Naive thymus-derived CD4-positive, alpha-beta T cell (primary cell): ENCODE results near the gene NFIC. TPM values are rescaled to one million over a fixed set of nuclear protein-coding genes. Genes with fewer than 3 reads are reported as not detected.

ENCODE experiments used
- ATAC-seq: fragments of 150-1000 bp; cut with Tn5 transposase; 2 replicates; pipeline ENCODE4 v1.10.0; 2021; ENCODE audit warnings: mild to moderate bottlenecking, moderate library complexity
- CTCF ChIA-PET: fragments of 350-600 bp; sonication (Branson Sonifier 250); formaldehyde crosslinking; loops from one replicate; lab custom pipeline; 2021; ENCODE audit warnings: antibody characterized with exemption; lab: Charles Lee
- POLR2A ChIA-PET: fragments of 350-600 bp; sonication (Branson Sonifier 250); formaldehyde crosslinking; loops from one replicate; lab custom pipeline; 2021; ENCODE audit warnings: antibody characterized with exemption, inconsistent platforms; lab: Charles Lee
- DNase-seq, 9 donors: peaks; one replicate each; pipeline versions ENCODE4 v3.0.0 to v3.0.0-alpha.2; 2020 to 2022; ENCODE audit warnings: mixed read lengths in 1 of 9
- H3K27ac ChIP-seq: one replicate; pipeline ENCODE4 v1.7.0; 2013; ENCODE audit warnings: mild to moderate bottlenecking, low read depth, low read length, moderate library complexity
- H3K27me3 ChIP-seq, 2 donors: one replicate each; pipeline ENCODE4 v1.7.0; 2013; ENCODE audit warnings: low read length in 2 of 2, mild to moderate bottlenecking in 2 of 2, moderate library complexity in 2 of 2; ENCODE audit not compliant: control insufficient read depth in 2 of 2, insufficient read depth in 2 of 2
- H3K36me3 ChIP-seq, 3 experiments: 1 replicate in 2 of 3; 2 replicates in 1 of 3; pipeline ENCODE4 v1.7.0; 2013; ENCODE audit warnings: low read length in 3 of 3, mild to moderate bottlenecking in 3 of 3, moderate library complexity in 1 of 3; ENCODE audit not compliant: insufficient read depth in 3 of 3, control insufficient read depth in 2 of 3
- H3K4me1 ChIP-seq, 2 donors: one replicate each; pipeline ENCODE4 v1.7.0; 2013; ENCODE audit warnings: low read length in 2 of 2, mild to moderate bottlenecking in 2 of 2, moderate library complexity in 1 of 2; ENCODE audit not compliant: control insufficient read depth in 2 of 2, insufficient read depth in 2 of 2
- H3K4me3 ChIP-seq: 2 replicates; pipeline ENCODE4 v1.7.0; 2013; ENCODE audit warnings: mild to moderate bottlenecking, low read length
- H3K9me3 ChIP-seq, 3 experiments: 1 replicate in 2 of 3; 2 replicates in 1 of 3; pipeline ENCODE4 v1.7.0; 2013; ENCODE audit warnings: low read length in 3 of 3; ENCODE audit not compliant: control insufficient read depth in 2 of 3
- H3K27ac Mint-ChIP-seq, 9 donors: one replicate each; pipeline ENCODE4 v1.8.0; 2020 to 2022; ENCODE audit warnings: mixed read lengths in 9 of 9, mild to moderate bottlenecking in 8 of 9, moderate library complexity in 5 of 9, inconsistent platforms in 2 of 9
- H3K27me3 Mint-ChIP-seq, 5 donors: one replicate each; pipeline ENCODE4 v1.8.0; 2021 to 2022; ENCODE audit warnings: mixed read lengths in 5 of 5, mild to moderate bottlenecking in 1 of 5
- H3K36me3 Mint-ChIP-seq, 5 donors: one replicate each; pipeline ENCODE4 v1.8.0; 2020 to 2022; ENCODE audit warnings: mixed read lengths in 5 of 5, mild to moderate bottlenecking in 3 of 5, inconsistent platforms in 1 of 5
- H3K4me1 Mint-ChIP-seq, 7 donors: one replicate each; pipeline ENCODE4 v1.8.0; 2020 to 2022; ENCODE audit warnings: mixed read lengths in 7 of 7, mild to moderate bottlenecking in 3 of 7, inconsistent platforms in 1 of 7
- H3K4me3 Mint-ChIP-seq, 10 donors: one replicate each; pipeline ENCODE4 v1.8.0; 2020 to 2022; ENCODE audit warnings: mild to moderate bottlenecking in 10 of 10, mixed read lengths in 10 of 10, moderate library complexity in 6 of 10, inconsistent platforms in 2 of 10
- H3K9me3 Mint-ChIP-seq, 11 donors: one replicate each; pipeline ENCODE4 v1.8.0; 2020 to 2022; ENCODE audit warnings: mixed read lengths in 11 of 11, mild to moderate bottlenecking in 4 of 11, inconsistent platforms in 1 of 11, moderate library complexity in 1 of 11
- intact Hi-C, 2 donors: fragments of 100-400 bp; cut with micrococcal nuclease; formaldehyde crosslinking; loops; one replicate each; pipeline ENCODE4 v1.15.1; 2023
- polyA plus RNA-seq, 2 donors: library from polyadenylated mRNA; unstranded; fragments of 300-500 nt; fragmentation: Illumina TruSeq; gene quantifications; one replicate each; pipeline ENCODE4 v1.2.3, GENCODE V29; 2021
- total RNA-seq, 6 experiments: library from RNA in 5 of 6; stranded (reverse) in 5 of 6; gene quantifications; 1 replicate in 5 of 6; 2 replicates in 1 of 6; pipeline ENCODE4 v1.2.3 and lab custom pipeline; 2021 to 2026

The NFIC gene
- total and polyA plus RNA-seq, 7 experiments from 2014 or later, result 12.2 to 35.2 (median 31.1) TPM

- Mint-ChIP-seq H3K36me3 (peaks cover 0 to 8% (median 0%) of the 10 kb centered on the region in 5 donors), H3K9me3 (no peaks in the 10 kb centered on the region), H3K4me1 (peaks cover 0 to 3% (median 0%) of the 10 kb centered on the region in 7 donors), H3K27me3 (no peaks in the 10 kb centered on the region), H3K27ac (no peak overlapping the region), H3K4me3 (no peak overlapping the region)
- peaks cover 0 to 46% (median 3%) of the 10 kb centered on the region in 3 experiments for H3K36me3 ChIP-seq
- no peaks in the 10 kb centered on the region for H3K4me1 ChIP-seq
- intact Hi-C loops, result no loop called here
- H3K27ac ChIP-seq, result no peak overlapping the region
- no peak for DNase-seq
- H3K9me3 ChIP-seq, result no peaks in the 10 kb centered on the region
- H3K27me3 ChIP-seq, result no peaks in the 10 kb centered on the region
- POLR2A ChIA-PET, result no interaction called here
- CTCF ChIA-PET, result no interaction called here
- no peak overlapping the region for H3K4me3 ChIP-seq
- peak; percentile 22 for ATAC-seq
These were observed 90.6 kb downstream of the NFIC start for GRCh38 chr19:3456925-3457527.

GRCh38 chr19:3457528-3458228 lies 91.3 kb downstream of the NFIC start:
- Histone ChIP-seq H3K4me3 (no peak overlapping the region), H3K9me3 (no peaks in the 10 kb centered on the region), H3K27me3 (no peaks in the 10 kb centered on the region), H3K27ac (no peak overlapping the region), H3K36me3 (peaks cover 0 to 44% (median 3%) of the 10 kb centered on the region in 3 experiments), H3K4me1 (no peaks in the 10 kb centered on the region)
- no peak for DNase-seq
- H3K4me1 Mint-ChIP-seq, result peaks cover 0 to 3% (median 0%) of the 10 kb centered on the region in 7 donors
- H3K9me3 Mint-ChIP-seq, result no peaks in the 10 kb centered on the region
- ChIA-PET CTCF (no interaction called here), POLR2A (no interaction called here)
- no peaks in the 10 kb centered on the region for H3K27me3 Mint-ChIP-seq
- peaks cover 0 to 8% (median 2%) of the 10 kb centered on the region in 5 donors for H3K36me3 Mint-ChIP-seq
- intact Hi-C loops, result no loop called here
- no peak overlapping the region for H3K27ac Mint-ChIP-seq
- ATAC-seq, result no peak
- no peak overlapping the region for H3K4me3 Mint-ChIP-seq

- H3K4me3 Mint-ChIP-seq, result no peak overlapping the region
- no peaks in the 10 kb centered on the region for H3K9me3 ChIP-seq
- H3K27ac Mint-ChIP-seq, result no peak overlapping the region
- ATAC-seq (no peak), DNase-seq (no peak)
- CTCF ChIA-PET, result no interaction called here
- no peaks in the 10 kb centered on the region for H3K27me3 ChIP-seq
- peaks cover 0 to 3% (median 0%) of the 10 kb centered on the region in 7 donors for H3K4me1 Mint-ChIP-seq
- POLR2A ChIA-PET, result no interaction called here
- H3K36me3 ChIP-seq, result peaks cover 0 to 38% (median 3%) of the 10 kb centered on the region in 3 experiments
- intact Hi-C loops, result no loop called here
- H3K36me3 Mint-ChIP-seq, result peaks cover 0 to 4% (median 4%) of the 10 kb centered on the region in 5 donors
- H3K4me3 ChIP-seq, result no peak overlapping the region
- H3K27ac ChIP-seq, result no peak overlapping the region
- H3K9me3 Mint-ChIP-seq, result no peaks in the 10 kb centered on the region
- no peaks in the 10 kb centered on the region for H3K27me3 Mint-ChIP-seq
- no peaks in the 10 kb centered on the region for H3K4me1 ChIP-seq
These were observed 92.1 kb downstream of the NFIC start for GRCh38 chr19:3458229-3459088.

- Histone ChIP-seq H3K4me3 (no peak overlapping the region), H3K27ac (no peak overlapping the region), H3K9me3 (no peaks in the 10 kb centered on the region), H3K36me3 (peaks cover 0 to 30% (median 3%) of the 10 kb centered on the region in 3 experiments), H3K27me3 (no peaks in the 10 kb centered on the region), H3K4me1 (no peaks in the 10 kb centered on the region)
- Mint-ChIP-seq H3K4me1 (peaks cover 0 to 3% (median 0%) of the 10 kb centered on the region in 7 donors), H3K36me3 (peaks cover 0 to 4% (median 4%) of the 10 kb centered on the region in 5 donors), H3K9me3 (no peaks in the 10 kb centered on the region), H3K27ac (no peak overlapping the region), H3K4me3 (no peak overlapping the region), H3K27me3 (no peaks in the 10 kb centered on the region)
- DNase-seq (no peak), ATAC-seq (peak; percentile 54)
- CTCF ChIA-PET, result no interaction called here
- POLR2A ChIA-PET, result no interaction called here
- intact Hi-C loops, result no loop called here
These were observed 92.9 kb downstream of the NFIC start for GRCh38 chr19:3459089-3459881.

- H3K27ac Mint-ChIP-seq, result no peak overlapping the region
- no peak for ATAC-seq
- POLR2A ChIA-PET, result no interaction called here
These were observed 93.7 kb downstream of the NFIC start for GRCh38 chr19:3459965-3460582.

More at GRCh38 chr19:3459965-3460582, 93.7 kb downstream of the NFIC start:
- Histone ChIP-seq H3K4me1 (no peaks in the 10 kb centered on the region), H3K36me3 (peaks cover 0 to 22% (median 3%) of the 10 kb centered on the region in 3 experiments), H3K27ac (no peak overlapping the region), H3K9me3 (no peaks in the 10 kb centered on the region), H3K27me3 (no peaks in the 10 kb centered on the region), H3K4me3 (no peak overlapping the region)
- Mint-ChIP-seq H3K27me3 (no peaks in the 10 kb centered on the region), H3K4me3 (no peak overlapping the region), H3K36me3 (peaks cover 0 to 4% (median 4%) of the 10 kb centered on the region in 5 donors), H3K9me3 (no peaks in the 10 kb centered on the region), H3K4me1 (peaks cover 0 to 3% (median 0%) of the 10 kb centered on the region in 7 donors)
- CTCF ChIA-PET, result no interaction called here
- intact Hi-C loops, result no loop called here
- no peak for DNase-seq
